ENCODE measurements around the gene TMEM88. TPM values are rescaled to one million over a fixed set of nuclear protein-coding genes. Genes with fewer than 3 reads are reported as not detected.

The TMEM88 gene
- total RNA-seq, 4 donors from 2014 or later = 9.2 to 41.7 (median 25.6) TPM

DNA sequence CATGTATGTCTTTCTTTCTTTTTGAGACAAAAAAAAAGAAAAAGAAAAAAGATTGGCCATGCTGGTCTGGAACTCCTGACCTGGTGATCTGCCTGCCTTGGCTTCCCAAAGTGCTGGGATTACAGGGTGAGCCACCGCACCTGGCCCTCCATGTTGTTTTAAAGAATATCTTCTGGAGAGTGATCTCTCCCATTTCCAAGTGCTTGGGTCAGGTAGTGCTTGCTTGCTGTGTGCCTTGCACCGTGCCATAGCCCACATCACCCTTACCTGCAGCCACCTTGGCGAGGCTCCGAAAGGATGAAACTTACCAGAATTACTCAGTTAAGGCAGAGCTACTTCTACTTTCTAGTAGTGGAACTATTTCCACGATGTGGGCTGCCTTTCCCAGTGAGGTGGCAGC lies 39.9 kb upstream of the TMEM88 start:
- 92 to 94% methylated on average over 5 of the region's 5 CpGs for WGBS, 2 donors
- peaks cover 0 to 3% of the 10 kb centered on the region in 2 donors for H3K27me3 ChIP-seq
- DNase-seq (ENCODE audit: low spot score in 2 of 2) = no peak
- TF ChIP-seq POLR2A (IDR thresholded peaks at IDR 0.05) = no peak
- no peaks in the 10 kb centered on the region for H3K9me3 ChIP-seq
- no peak overlapping the region for H3K4me3 ChIP-seq
- no peak overlapping the region for H3K27ac ChIP-seq
- H3K4me1 ChIP-seq = no peaks in the 10 kb centered on the region
- no peaks in the 10 kb centered on the region for H3K36me3 ChIP-seq

DNA sequence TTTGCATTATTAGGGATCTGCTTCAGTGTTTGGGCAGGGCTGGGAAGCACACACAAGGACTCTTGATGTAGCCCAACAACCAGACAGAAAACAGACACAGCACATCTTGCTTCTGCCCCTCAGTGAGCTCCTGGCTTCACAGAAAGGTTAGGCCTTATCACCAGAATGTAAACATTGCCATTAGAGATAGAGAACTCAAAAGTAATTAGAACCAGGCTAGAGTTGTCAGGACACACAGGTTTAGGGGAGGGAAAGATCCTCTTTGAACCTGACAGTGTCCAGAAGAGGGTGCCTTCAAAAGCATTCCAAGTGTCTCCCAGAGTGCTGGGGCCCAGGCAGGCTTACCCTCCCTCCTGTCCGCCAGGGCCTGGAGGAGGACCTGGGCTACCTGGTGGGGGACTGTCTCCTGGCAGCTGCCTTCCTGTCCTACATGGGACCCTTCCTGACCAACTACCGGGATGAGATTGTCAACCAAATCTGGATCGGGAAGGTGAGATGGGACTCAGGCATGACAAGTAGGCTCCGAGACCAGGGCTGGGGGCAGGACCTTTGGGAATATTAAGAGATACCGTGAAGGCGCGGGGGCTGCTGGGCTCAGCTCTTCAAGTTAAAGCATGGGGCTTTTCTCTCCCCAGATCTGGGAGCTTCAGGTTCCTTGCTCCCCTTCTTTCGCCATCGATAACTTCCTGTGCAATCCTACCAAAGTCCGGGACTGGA lies 37.8 kb upstream of the TMEM88 start:
- Histone ChIP-seq H3K4me1 (no peaks in the 10 kb centered on the region), H3K27ac (no peak overlapping the region), H3K9me3 (no peaks in the 10 kb centered on the region), H3K36me3 (no peaks in the 10 kb centered on the region), H3K27me3 (no peaks in the 10 kb centered on the region), H3K4me3 (no peak overlapping the region)
- WGBS, 2 donors = 72 to 80% methylated on average over 10 of the region's 10 CpGs
- DNase-seq (ENCODE audit: low spot score in 2 of 2) = no peak
- TF ChIP-seq, protein P1, sequence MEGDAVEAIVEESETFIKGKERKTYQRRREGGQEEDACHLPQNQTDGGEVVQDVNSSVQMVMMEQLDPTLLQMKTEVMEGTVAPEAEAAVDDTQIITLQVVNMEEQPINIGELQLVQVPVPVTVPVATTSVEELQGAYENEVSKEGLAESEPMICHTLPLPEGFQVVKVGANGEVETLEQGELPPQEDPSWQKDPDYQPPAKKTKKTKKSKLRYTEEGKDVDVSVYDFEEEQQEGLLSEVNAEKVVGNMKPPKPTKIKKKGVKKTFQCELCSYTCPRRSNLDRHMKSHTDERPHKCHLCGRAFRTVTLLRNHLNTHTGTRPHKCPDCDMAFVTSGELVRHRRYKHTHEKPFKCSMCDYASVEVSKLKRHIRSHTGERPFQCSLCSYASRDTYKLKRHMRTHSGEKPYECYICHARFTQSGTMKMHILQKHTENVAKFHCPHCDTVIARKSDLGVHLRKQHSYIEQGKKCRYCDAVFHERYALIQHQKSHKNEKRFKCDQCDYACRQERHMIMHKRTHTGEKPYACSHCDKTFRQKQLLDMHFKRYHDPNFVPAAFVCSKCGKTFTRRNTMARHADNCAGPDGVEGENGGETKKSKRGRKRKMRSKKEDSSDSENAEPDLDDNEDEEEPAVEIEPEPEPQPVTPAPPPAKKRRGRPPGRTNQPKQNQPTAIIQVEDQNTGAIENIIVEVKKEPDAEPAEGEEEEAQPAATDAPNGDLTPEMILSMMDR (IDR thresholded peaks at IDR 0.05) = no peak
- TF ChIP-seq EP300 (IDR thresholded peaks at IDR 0.05) (no peak), POLR2A (IDR thresholded peaks at IDR 0.05) (no peak)

DNA sequence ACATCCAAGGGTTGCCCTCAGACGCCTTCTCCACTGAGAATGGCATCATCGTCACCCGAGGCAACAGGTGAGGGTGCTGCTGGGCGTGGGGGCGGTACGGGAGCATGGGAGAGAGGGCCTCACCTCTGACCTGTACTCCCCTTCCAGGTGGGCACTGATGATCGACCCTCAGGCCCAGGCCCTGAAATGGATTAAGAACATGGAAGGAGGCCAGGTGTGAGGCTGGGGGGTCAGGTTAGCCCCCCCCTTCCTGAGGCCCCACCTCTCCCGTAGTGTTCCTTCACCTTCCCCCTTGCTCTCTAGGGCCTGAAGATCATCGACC lies 37.3 kb upstream of the TMEM88 start:
- Histone ChIP-seq H3K27me3 (no peaks in the 10 kb centered on the region), H3K4me3 (no peak overlapping the region), H3K9me3 (no peaks in the 10 kb centered on the region), H3K36me3 (no peaks in the 10 kb centered on the region), H3K27ac (no peak overlapping the region), H3K4me1 (no peaks in the 10 kb centered on the region)
- DNase-seq (ENCODE audit: low spot score in 2 of 2) = no peak
- WGBS, 2 donors = 83 to 90% methylated on average over 9 of the region's 9 CpGs
- TF ChIP-seq POLR2A (IDR thresholded peaks at IDR 0.05) = no peak
- TF ChIP-seq EP300 (IDR thresholded peaks at IDR 0.05) = no peak
- TF ChIP-seq, protein P1 (IDR thresholded peaks at IDR 0.05) = no peak

DNA sequence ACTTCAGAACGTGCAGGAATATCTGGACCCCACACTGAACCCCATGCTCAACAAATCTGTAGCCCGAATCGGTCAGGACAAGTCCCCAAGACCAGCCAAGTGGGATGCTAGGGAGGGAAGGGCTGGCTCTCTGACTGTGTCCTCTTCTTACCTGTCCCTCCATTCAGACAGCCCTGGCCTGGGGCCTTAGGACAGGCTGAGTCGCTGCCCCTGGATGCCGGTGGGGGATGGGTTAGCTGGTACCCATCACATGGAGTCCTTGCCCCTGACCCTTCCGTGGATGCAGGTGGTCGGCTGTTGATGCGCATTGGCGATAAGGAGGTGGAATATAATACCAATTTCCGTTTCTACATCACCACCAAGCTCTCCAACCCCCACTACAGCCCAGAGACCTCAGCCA lies 36.8 kb upstream of the TMEM88 start:
- 83 to 85% methylated on average over 10 of the region's 10 CpGs for WGBS, 2 donors
- DNase-seq (ENCODE audit: low spot score in 2 of 2) = no peak
- Histone ChIP-seq H3K4me3 (no peak overlapping the region), H3K27ac (no peak overlapping the region), H3K9me3 (no peaks in the 10 kb centered on the region), H3K4me1 (no peaks in the 10 kb centered on the region), H3K27me3 (no peaks in the 10 kb centered on the region), H3K36me3 (no peaks in the 10 kb centered on the region)
- no peak for TF ChIP-seq EP300 (IDR thresholded peaks at IDR 0.05)
- TF ChIP-seq, protein P1 (IDR thresholded peaks at IDR 0.05) = no peak
- no peak for TF ChIP-seq POLR2A (IDR thresholded peaks at IDR 0.05)

DNA sequence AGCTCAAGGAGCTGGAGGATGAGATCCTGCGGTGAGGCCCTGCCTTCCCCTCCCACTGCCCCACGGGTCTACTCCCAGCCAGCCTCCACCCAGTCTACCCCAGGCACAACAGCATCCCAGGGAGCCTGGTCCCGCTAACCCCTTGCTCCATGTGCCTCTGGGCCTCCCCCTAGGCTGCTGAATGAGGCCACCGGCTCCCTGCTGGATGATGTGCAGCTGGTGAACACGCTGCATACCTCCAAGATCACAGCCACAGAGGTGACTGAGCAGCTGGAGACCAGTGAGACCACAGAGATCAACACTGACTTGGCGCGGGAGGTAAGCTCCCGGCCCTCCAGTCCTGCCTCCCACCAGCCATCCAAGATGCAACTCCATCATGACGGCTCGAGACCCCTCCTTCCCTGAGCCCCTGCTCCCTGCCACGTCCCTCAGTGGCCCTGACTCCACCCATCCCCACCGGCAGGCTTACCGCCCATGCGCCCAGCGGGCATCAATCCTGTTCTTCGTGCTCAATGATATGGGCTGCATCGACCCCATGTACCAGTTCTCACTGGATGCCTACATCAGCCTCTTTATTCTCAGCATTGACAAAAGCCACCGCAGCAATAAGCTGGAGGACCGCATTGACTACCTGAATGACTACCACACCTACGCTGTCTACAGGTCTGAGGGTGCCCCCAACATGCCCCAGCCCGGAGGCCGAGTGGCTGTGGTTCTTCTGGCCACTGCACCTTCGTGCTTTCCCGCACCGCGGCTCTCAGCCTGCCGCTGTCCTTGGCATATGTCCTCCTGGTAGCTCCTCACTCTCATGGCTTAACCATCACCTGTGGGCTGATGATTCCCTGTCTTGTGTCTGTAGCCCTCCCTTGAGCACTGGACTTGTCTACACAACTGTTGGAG lies 35.9 kb upstream of the TMEM88 start:
- H3K36me3 ChIP-seq = no peaks in the 10 kb centered on the region
- no peak for DNase-seq (ENCODE audit: low spot score in 2 of 2)
- H3K4me1 ChIP-seq = no peaks in the 10 kb centered on the region
- 79 to 87% methylated on average over 24 to 27 of the region's 27 CpGs for WGBS, 2 donors
- TF ChIP-seq POLR2A (IDR thresholded peaks at IDR 0.05) = no peak
- TF ChIP-seq EP300 (IDR thresholded peaks at IDR 0.05) = no peak
- TF ChIP-seq, protein P1 (IDR thresholded peaks at IDR 0.05) = no peak
- no peaks in the 10 kb centered on the region for H3K9me3 ChIP-seq
- H3K27me3 ChIP-seq = no peaks in the 10 kb centered on the region
- H3K4me3 ChIP-seq = no peak overlapping the region
- no peak overlapping the region for H3K27ac ChIP-seq

Data from tibial nerve (tissue), 4 donors.